OCI-LY3 (cell line): ENCODE measurements around the gene HIP1.
"Not testable (repeated sequence)": the region's sequence is repeated elsewhere in the genome, so short reads cannot be mapped to it uniquely, and the experiment has no call there.

Experiments used
- H2AFZ ChIP-seq: fragments of 200-600, 300-600 bp; shearing (Covaris generic); 2 replicates; pipeline ENCODE4 v1.6.0; 2014; ENCODE audit warnings: antibody characterized with exemption, low read depth, low read length
- H3K27ac ChIP-seq: fragments of 200-600, 300-600 bp; sonication (generic); 2 replicates; pipeline ENCODE4 v1.5.1; 2014; ENCODE audit warnings: mild to moderate bottlenecking, low read length, moderate library complexity, mixed read lengths
- H3K27me3 ChIP-seq: fragments of 200-600, 300-600 bp; sonication (generic); 2 replicates; pipeline ENCODE4 v1.6.1; 2014; ENCODE audit warnings: low read depth, low read length, mixed read lengths
- H3K36me3 ChIP-seq: fragments of 200-600, 300-600 bp; sonication (generic); replicated peaks from 2 replicates; pipeline ENCODE3; 2014; ENCODE audit warnings: low read depth, low read length, mixed read lengths
- H3K4me1 ChIP-seq: fragments of 300-600, 200-600 bp; sonication (generic); 2 replicates; pipeline ENCODE4 v1.6.1; 2014; ENCODE audit warnings: low read length, mixed read lengths
- H3K4me2 ChIP-seq: fragments of 200-600, 300-600 bp; sonication (generic); 2 replicates; pipeline ENCODE4 v1.6.1; 2014; ENCODE audit warnings: low read length, mixed read lengths
- H3K4me3 ChIP-seq: fragments of 300-600, 200-600 bp; sonication (generic); 2 replicates; pipeline ENCODE4 v1.5.1; 2014; ENCODE audit warnings: antibody characterized with exemption, mild to moderate bottlenecking, low read length, moderate library complexity
- H3K79me2 ChIP-seq: fragments of 300-600, 200-600 bp; shearing (Covaris generic); 2 replicates; pipeline ENCODE4 v1.6.1; 2014; ENCODE audit warnings: mild to moderate bottlenecking, low read length, mixed read lengths
- H3K9ac ChIP-seq: fragments of 300-600, 200-600 bp; shearing (Covaris generic); 2 replicates; pipeline ENCODE4 v1.6.0; 2014; ENCODE audit warnings: mild to moderate bottlenecking, low read length, moderate library complexity
- H3K9me3 ChIP-seq: fragments of 200-600, 300-600 bp; shearing (Covaris generic); 2 replicates; pipeline ENCODE4 v1.6.1; 2014; ENCODE audit warnings: low read length, mixed read lengths; ENCODE audit not compliant: insufficient read depth
- H4K20me1 ChIP-seq: fragments of 200-600, 300-600 bp; sonication (generic); 2 replicates; pipeline ENCODE4 v1.6.1; 2016; ENCODE audit warnings: low read length, mixed read lengths; ENCODE audit not compliant: insufficient read depth
- CTCF ChIP-seq: fragments of 200-600, 300-600 bp; sonication (generic); IDR thresholded peaks from 2 replicates; pipeline ENCODE4 v1.5.1; 2014; ENCODE audit warnings: antibody characterized with exemption, low read length, low read depth
- EZH2phosphoT487 ChIP-seq: fragments of 200-600 bp; shearing (Covaris generic); IDR thresholded peaks from 2 replicates; pipeline ENCODE4 v1.6.1; 2018; ENCODE audit warnings: antibody characterized with exemption, mixed run types, low read depth

Gene HIP1

GRCh38 chr7:75559355-75559975 is 179.3 kb downstream of the HIP1 start:
- H3K4me3 ChIP-seq = no peak overlapping the region
- no peak overlapping the region for H3K9ac ChIP-seq
- no peaks in the 10 kb centered on the region for H3K79me2 ChIP-seq
- no peaks in the 10 kb centered on the region for H3K9me3 ChIP-seq
- H2AFZ ChIP-seq = no peak overlapping the region
- no peaks in the 10 kb centered on the region for H3K27me3 ChIP-seq
- no peaks in the 10 kb centered on the region for H4K20me1 ChIP-seq
- H3K4me2 ChIP-seq = no peak overlapping the region
- peaks cover 5% of the 10 kb centered on the region for H3K36me3 ChIP-seq
- H3K27ac ChIP-seq = no peak overlapping the region
- H3K4me1 ChIP-seq = no peaks in the 10 kb centered on the region
- TF ChIP-seq CTCF = no peak
- no peak for TF ChIP-seq EZH2phosphoT487

- not testable (repeated sequence) for H3K4me1 ChIP-seq, H3K9me3 ChIP-seq, H3K4me3 ChIP-seq, H3K4me2 ChIP-seq, H3K36me3 ChIP-seq, H4K20me1 ChIP-seq, H3K27me3 ChIP-seq, H2AFZ ChIP-seq, H3K27ac ChIP-seq, H3K9ac ChIP-seq, H3K79me2 ChIP-seq
Observed at GRCh38 chr7:75556835-75557234, 181.9 kb downstream of the HIP1 start.

GRCh38 chr7:75555736-75556135 is 183.0 kb downstream of the HIP1 start:
- H3K36me3 ChIP-seq = no peaks in the 10 kb centered on the region
- no peaks in the 10 kb centered on the region for H3K27me3 ChIP-seq
- no peaks in the 10 kb centered on the region for H3K9me3 ChIP-seq
- TF ChIP-seq EZH2phosphoT487 = no peak
- TF ChIP-seq CTCF = no peak
- no peak overlapping the region for H2AFZ ChIP-seq
- no peak overlapping the region for H3K4me2 ChIP-seq
- H4K20me1 ChIP-seq = no peaks in the 10 kb centered on the region
- H3K79me2 ChIP-seq = no peaks in the 10 kb centered on the region
- H3K4me3 ChIP-seq = no peak overlapping the region
- H3K27ac ChIP-seq = no peak overlapping the region
- no peak overlapping the region for H3K9ac ChIP-seq
- no peaks in the 10 kb centered on the region for H3K4me1 ChIP-seq

GRCh38 chr7:75546237-75547015 is 192.3 kb downstream of the HIP1 start:
- no peak overlapping the region for H3K4me3 ChIP-seq
- H3K4me2 ChIP-seq = no peak overlapping the region
- no peaks in the 10 kb centered on the region for H3K36me3 ChIP-seq
- no peaks in the 10 kb centered on the region for H3K9me3 ChIP-seq
- H4K20me1 ChIP-seq = no peaks in the 10 kb centered on the region
- no peaks in the 10 kb centered on the region for H3K79me2 ChIP-seq
- peaks cover 9% of the 10 kb centered on the region for H3K4me1 ChIP-seq
- no peak for TF ChIP-seq EZH2phosphoT487
- no peak for TF ChIP-seq CTCF
- no peak overlapping the region for H3K9ac ChIP-seq
- H2AFZ ChIP-seq = no peak overlapping the region
- H3K27me3 ChIP-seq = no peaks in the 10 kb centered on the region
- H3K27ac ChIP-seq = no peak overlapping the region
